MM.1S (cell line): ENCODE data around the gene SPINT2.
"Not testable (repeated sequence)": the region's sequence is repeated elsewhere in the genome, so short reads cannot be mapped to it uniquely, and the experiment has no call there.

Source experiments
- DNase-seq: peaks from one replicate; pipeline ENCODE4 v3.0.0-alpha.2; 2015
- H2AFZ ChIP-seq: fragments of 300-600 bp; sonication (generic); 2 replicates; pipeline ENCODE4 v1.6.0; 2016; ENCODE audit warnings: antibody characterized with exemption, low read length
- H3F3A ChIP-seq: fragments of 300-600 bp; sonication (generic); 2 replicates; pipeline ENCODE4 v1.6.1; 2016; ENCODE audit warnings: mild to moderate bottlenecking, antibody characterized with exemption, low read length, moderate library complexity, mixed read lengths; ENCODE audit not compliant: insufficient read depth
- H3K27ac ChIP-seq: fragments of 300-600 bp; sonication (generic); 2 replicates; pipeline ENCODE4 v1.5.1; 2016; ENCODE audit warnings: mild to moderate bottlenecking, low read length
- H3K27me3 ChIP-seq: fragments of 300-600 bp; sonication (generic); replicated peaks from 2 replicates; pipeline ENCODE4 v1.6.0; 2016; ENCODE audit warnings: low read length; ENCODE audit not compliant: insufficient read depth
- H3K36me3 ChIP-seq: fragments of 300-600 bp; sonication (generic); replicated peaks from 2 replicates; pipeline ENCODE4 v1.6.1; 2016; ENCODE audit warnings: mild to moderate bottlenecking, low read length, mixed read lengths; ENCODE audit not compliant: insufficient read depth
- H3K4me1 ChIP-seq: fragments of 300-600 bp; sonication (generic); 2 replicates; pipeline ENCODE4 v1.6.1; 2016; ENCODE audit warnings: low read length, mixed read lengths
- H3K4me2 ChIP-seq: fragments of 300-600 bp; sonication (generic); 2 replicates; pipeline ENCODE4 v1.6.0; 2016; ENCODE audit warnings: low read depth, low read length
- H3K4me3 ChIP-seq: fragments of 300-600 bp; sonication (generic); 2 replicates; pipeline ENCODE4 v1.5.1; 2016; ENCODE audit warnings: low read length, mixed read lengths
- H3K79me2 ChIP-seq: fragments of 300-600 bp; sonication (generic); 2 replicates; pipeline ENCODE4 v1.6.1; 2016; ENCODE audit warnings: mixed run types, low read length, mixed read lengths
- H3K9ac ChIP-seq: fragments of 300-600 bp; sonication (generic); 2 replicates; pipeline ENCODE4 v1.6.1; 2016; ENCODE audit warnings: low read length, mixed read lengths
- H3K9me2 ChIP-seq: fragments of 300-600 bp; sonication (generic); replicated peaks from 2 replicates; pipeline ENCODE4 v1.6.1; 2016; ENCODE audit warnings: mild to moderate bottlenecking, low read length, mixed read lengths; ENCODE audit not compliant: insufficient read depth
- H3K9me3 ChIP-seq: fragments of 300-600 bp; sonication (generic); replicated peaks from 2 replicates; pipeline ENCODE4 v1.6.1; 2016; ENCODE audit warnings: mild to moderate bottlenecking, low read length, mixed read lengths; ENCODE audit not compliant: insufficient read depth
- H4K20me1 ChIP-seq: fragments of 300-600 bp; sonication (generic); 2 replicates; pipeline ENCODE4 v1.6.1; 2016; ENCODE audit warnings: mild to moderate bottlenecking, low read length, moderate library complexity, mixed read lengths; ENCODE audit not compliant: insufficient read depth
- EZH2 ChIP-seq: fragments of 300-600 bp; sonication (generic); optimal IDR thresholded peaks from 2 replicates; pipeline ENCODE3; 2017; ENCODE audit warnings: low read depth, mild to moderate bottlenecking, antibody characterized with exemption, low read length, mixed read lengths
- EZH2phosphoT487 ChIP-seq: fragments of 300-600 bp; sonication (generic); IDR thresholded peaks from 2 replicates; pipeline ENCODE4 v1.6.1; 2018; ENCODE audit warnings: antibody characterized with exemption, low read length
- TF ChIP-seq, protein P1 (sequence below): fragments of 300-600 bp; sonication (generic); IDR thresholded peaks from 2 replicates; pipeline ENCODE4 v1.5.1; 2016; ENCODE audit warnings: antibody characterized with exemption, low read length, mixed read lengths

SPINT2 gene

DNA sequence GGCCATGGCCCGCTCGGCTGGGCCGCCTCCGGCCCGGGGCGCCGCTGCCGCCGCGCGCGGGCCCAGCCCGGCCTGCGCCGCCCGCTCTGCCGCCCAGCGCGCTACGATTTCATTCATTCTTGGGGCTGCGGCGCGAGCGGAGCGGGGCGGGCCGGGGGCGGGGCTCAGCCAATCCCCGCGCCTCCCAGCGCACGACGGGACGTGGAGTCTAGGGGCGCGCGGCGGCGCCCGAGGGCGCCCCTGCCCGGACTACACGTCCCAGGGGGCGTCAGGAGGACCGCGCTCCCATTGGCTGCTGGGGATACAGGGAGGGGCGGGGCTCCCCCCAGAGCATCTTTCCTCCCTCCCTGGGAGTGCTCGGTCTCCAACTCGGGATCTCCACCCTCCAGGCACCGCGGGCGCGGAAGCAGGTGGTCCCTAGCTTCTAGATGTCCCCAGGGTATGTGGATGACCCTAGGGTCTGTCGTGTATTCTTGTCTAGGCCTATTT is 34.7 kb upstream of the SPINT2 start:
- Histone ChIP-seq H3K4me2 (no peak overlapping the region), H3K4me1 (no peaks in the 10 kb centered on the region; the same call in 1 of the 2 replicates), H2AFZ (no peak overlapping the region), H3F3A (peaks cover 4% of the 10 kb centered on the region; the same call in 1 of the 2 replicates), H3K27me3 (peaks cover 63% of the 10 kb centered on the region), H3K79me2 (no peaks in the 10 kb centered on the region), H3K9me3 (no peaks in the 10 kb centered on the region), H3K36me3 (no peaks in the 10 kb centered on the region), H3K9ac (no peak overlapping the region), H3K27ac (no peak overlapping the region), H3K9me2 (no peaks in the 10 kb centered on the region), H4K20me1 (no peaks in the 10 kb centered on the region), H3K4me3 (no peak overlapping the region)
- no peak for TF ChIP-seq EZH2
- TF ChIP-seq EZH2phosphoT487 = no peak
- TF ChIP-seq, protein P1, sequence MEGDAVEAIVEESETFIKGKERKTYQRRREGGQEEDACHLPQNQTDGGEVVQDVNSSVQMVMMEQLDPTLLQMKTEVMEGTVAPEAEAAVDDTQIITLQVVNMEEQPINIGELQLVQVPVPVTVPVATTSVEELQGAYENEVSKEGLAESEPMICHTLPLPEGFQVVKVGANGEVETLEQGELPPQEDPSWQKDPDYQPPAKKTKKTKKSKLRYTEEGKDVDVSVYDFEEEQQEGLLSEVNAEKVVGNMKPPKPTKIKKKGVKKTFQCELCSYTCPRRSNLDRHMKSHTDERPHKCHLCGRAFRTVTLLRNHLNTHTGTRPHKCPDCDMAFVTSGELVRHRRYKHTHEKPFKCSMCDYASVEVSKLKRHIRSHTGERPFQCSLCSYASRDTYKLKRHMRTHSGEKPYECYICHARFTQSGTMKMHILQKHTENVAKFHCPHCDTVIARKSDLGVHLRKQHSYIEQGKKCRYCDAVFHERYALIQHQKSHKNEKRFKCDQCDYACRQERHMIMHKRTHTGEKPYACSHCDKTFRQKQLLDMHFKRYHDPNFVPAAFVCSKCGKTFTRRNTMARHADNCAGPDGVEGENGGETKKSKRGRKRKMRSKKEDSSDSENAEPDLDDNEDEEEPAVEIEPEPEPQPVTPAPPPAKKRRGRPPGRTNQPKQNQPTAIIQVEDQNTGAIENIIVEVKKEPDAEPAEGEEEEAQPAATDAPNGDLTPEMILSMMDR = no peak
- peak; percentile 76 for DNase-seq

DNA sequence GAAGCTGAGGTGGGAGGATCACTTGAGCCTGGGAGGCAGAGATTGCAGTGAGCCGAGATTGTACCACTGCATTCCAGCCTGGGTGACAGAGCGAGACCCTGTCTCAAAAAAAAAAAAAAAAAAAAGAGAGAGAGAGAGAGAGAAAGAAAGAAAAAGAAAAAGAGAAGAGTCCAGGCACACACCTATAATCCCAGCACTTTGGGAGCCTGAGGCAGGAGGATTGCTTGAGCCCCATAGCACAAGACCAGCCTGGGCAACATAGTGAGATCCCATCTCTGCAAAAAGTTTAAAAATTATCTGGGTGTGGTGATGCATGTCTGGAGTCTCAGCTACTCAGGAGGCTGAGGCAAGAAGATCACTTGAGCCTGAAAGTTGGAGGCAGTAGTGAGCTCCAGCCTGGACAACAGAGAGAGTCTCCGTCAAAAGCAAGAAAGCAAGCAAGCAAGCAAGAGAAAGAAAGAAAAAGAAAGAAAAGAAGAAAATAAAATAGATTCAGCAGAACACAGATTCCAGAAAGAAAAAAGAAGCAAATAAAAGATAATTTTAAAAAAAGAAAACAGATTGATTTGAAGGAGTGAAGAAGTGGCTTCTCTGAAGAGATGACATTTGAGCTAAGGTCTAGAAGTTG is 33.8 kb upstream of the SPINT2 start:
- H3K4me2 ChIP-seq, H2AFZ ChIP-seq, H3K4me1 ChIP-seq, H3K9ac ChIP-seq, H4K20me1 ChIP-seq, DNase-seq, H3K27ac ChIP-seq, H3F3A ChIP-seq, H3K9me3 ChIP-seq, H3K79me2 ChIP-seq, H3K9me2 ChIP-seq, H3K36me3 ChIP-seq, H3K4me3 ChIP-seq: not testable (repeated sequence)
- H3K27me3 ChIP-seq = peaks cover 59% of the 10 kb centered on the region

GRCh38 chr19:38231918-38232317 is 32.5 kb upstream of the SPINT2 start:
- H4K20me1 ChIP-seq = no peaks in the 10 kb centered on the region
- peaks cover 4% of the 10 kb centered on the region; the same call in 1 of the 2 replicates for H3F3A ChIP-seq
- no peaks in the 10 kb centered on the region for H3K36me3 ChIP-seq
- H2AFZ ChIP-seq = no peak overlapping the region
- H3K9me2 ChIP-seq = no peaks in the 10 kb centered on the region
- no peaks in the 10 kb centered on the region; the same call in 1 of the 2 replicates for H3K4me1 ChIP-seq
- H3K4me3 ChIP-seq = no peak overlapping the region
- TF ChIP-seq EZH2 (no peak), EZH2phosphoT487 (no peak)
- TF ChIP-seq, protein P1 = no peak
- H3K27ac ChIP-seq = no peak overlapping the region
- peaks cover 54% of the 10 kb centered on the region for H3K27me3 ChIP-seq
- DNase-seq = no peak
- no peaks in the 10 kb centered on the region for H3K79me2 ChIP-seq
- no peak overlapping the region for H3K4me2 ChIP-seq
- no peaks in the 10 kb centered on the region for H3K9me3 ChIP-seq
- H3K9ac ChIP-seq = no peak overlapping the region

- Histone ChIP-seq H3K9ac (no peak overlapping the region), H3K9me2 (no peaks in the 10 kb centered on the region), H3K36me3 (no peaks in the 10 kb centered on the region), H3F3A (peaks cover 4% of the 10 kb centered on the region; the same call in 1 of the 2 replicates), H4K20me1 (no peaks in the 10 kb centered on the region), H3K4me1 (no peaks in the 10 kb centered on the region; the same call in 1 of the 2 replicates), H3K27ac (no peak overlapping the region), H3K9me3 (no peaks in the 10 kb centered on the region), H3K79me2 (no peaks in the 10 kb centered on the region), H2AFZ (peak overlapping the region; percentile 67; the same call in 1 of the 2 replicates), H3K27me3 (peaks cover 48% of the 10 kb centered on the region), H3K4me2 (no peak overlapping the region), H3K4me3 (no peak overlapping the region)
- DNase-seq = peak; percentile 62
- TF ChIP-seq EZH2phosphoT487 = no peak
- TF ChIP-seq, protein P1 = peak; percentile 88
Measured at GRCh38 chr19:38233740-38234251, 30.6 kb upstream of the SPINT2 start.
